GM12872 (cell line): ENCODE data around the gene HTR1D.

ENCODE experiments used
- TF ChIP-seq, protein P1 (sequence below): IDR thresholded peaks from 3 replicates; pipeline ENCODE4 v1.5.1; 2011; ENCODE audit warnings: low read depth, mild to moderate bottlenecking, low read length, moderate library complexity; ENCODE audit not compliant: insufficient read depth

The HTR1D gene

DNA sequence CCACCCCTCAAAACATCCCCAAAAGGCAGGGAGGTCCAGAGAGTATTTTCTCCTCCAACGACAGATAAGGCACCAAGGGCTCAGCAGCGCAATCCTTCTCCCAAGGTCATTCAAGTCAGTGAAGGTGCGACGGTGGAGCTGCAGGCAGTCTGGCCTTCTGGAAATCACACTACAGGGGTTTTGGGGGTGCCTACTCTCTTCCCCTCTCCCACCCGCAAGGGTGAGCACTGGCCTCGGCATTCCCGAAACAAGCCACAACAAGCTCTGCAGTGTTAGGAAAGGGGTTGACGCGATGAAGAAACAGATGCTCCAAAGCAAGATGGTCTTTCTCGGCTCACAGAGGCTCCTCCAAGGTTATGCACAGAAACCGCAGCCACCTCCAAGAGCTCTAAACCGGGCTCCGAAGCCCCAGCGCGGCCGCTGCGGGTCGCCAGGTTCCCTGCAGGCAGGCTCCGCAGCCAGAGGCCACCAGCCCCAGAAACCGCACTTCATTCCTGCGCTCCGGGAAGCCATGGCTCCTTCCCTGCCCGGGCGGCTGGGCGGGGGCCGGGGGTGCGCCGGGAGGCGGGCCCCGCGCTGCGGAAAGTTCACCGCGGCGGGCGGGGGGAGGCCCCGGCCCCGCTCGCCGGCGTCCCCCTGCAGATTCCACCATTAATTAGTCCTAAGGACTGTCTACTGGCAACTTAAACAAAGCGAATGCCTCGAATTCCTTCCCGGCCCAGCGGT lies 49.8 kb downstream of the HTR1D start:
- TF ChIP-seq, protein P1, sequence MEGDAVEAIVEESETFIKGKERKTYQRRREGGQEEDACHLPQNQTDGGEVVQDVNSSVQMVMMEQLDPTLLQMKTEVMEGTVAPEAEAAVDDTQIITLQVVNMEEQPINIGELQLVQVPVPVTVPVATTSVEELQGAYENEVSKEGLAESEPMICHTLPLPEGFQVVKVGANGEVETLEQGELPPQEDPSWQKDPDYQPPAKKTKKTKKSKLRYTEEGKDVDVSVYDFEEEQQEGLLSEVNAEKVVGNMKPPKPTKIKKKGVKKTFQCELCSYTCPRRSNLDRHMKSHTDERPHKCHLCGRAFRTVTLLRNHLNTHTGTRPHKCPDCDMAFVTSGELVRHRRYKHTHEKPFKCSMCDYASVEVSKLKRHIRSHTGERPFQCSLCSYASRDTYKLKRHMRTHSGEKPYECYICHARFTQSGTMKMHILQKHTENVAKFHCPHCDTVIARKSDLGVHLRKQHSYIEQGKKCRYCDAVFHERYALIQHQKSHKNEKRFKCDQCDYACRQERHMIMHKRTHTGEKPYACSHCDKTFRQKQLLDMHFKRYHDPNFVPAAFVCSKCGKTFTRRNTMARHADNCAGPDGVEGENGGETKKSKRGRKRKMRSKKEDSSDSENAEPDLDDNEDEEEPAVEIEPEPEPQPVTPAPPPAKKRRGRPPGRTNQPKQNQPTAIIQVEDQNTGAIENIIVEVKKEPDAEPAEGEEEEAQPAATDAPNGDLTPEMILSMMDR, result no peak

DNA sequence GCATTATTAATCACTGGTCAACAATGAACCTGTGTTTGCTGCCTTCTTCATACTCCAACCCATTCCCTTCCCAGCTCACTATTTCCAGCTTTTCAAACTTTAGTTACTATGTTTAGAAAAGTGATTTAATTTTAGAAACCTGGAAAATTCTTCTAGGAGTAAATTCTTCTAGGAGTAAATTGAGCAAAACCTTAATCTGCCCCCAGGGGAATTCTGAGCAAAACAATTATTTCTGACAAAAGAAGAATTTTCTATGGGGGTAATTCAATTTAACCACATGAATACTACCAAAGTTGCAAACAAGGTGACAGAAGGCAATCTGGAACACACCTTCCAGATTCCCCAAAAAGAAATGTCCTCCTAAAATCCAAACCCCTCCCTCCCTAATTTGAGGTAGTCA lies 50.4 kb downstream of the HTR1D start:
- TF ChIP-seq, protein P1, result no peak

DNA sequence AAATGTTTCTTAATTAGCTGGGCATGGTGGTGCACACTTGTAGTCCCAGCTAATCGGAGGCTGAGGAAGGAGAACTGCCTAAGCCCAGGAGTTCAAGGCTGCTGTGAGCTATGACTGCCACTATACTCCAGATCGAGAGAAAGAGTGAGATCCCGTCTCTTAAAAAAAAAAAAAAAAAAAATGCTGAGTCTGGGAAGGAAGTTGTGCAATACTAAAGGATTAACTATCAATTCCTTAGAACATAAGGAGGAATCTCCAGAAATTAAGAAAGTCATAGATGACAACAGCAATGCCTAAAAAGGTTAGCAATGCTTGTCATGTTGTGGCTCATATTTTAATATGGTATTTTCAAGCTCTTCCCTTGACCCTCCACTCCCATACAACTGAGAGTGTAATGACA lies 53.9 kb downstream of the HTR1D start:
- TF ChIP-seq, protein P1, result no peak

DNA sequence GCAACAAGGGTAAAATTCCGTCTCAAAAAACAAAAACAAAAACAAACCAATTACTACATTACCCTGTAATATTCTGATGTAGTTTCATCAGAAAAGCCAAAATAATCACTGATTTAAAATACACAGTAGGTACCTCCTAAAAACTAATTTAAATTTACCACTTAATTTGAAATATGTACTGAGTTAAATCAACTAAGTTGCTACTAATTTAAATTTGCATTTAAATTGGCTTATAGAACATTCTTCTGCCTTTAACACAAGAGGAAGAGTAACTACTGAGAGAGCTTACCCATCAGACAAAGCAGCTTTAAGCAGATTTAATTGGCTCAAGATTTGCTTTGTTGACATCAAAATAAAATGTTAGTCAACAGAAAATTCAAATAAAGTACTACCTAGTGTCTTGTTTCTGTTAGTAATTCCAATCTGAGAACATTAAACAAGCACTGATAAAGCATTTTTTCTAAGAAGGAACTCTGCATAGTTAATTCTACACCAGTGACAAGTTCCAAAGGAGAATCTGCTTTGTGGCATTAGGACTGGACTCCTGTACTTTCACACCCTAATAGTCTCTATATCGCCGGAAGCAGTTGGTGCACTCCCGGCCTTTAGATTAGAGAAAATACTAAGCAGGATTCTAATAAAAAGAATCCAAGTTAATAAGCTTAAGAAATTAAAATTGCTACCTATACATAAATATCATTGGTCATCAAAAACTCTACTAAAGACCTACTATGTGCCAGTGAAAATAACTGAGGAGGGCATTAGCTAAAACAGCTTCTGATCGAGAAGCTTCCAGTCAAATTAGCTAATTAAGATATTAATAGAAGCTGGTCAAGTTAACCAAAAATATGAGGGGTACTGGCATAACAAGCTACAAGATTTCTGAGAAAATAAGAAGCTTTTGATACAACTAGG lies 57.1 kb downstream of the HTR1D start:
- TF ChIP-seq, protein P1, result no peak

DNA sequence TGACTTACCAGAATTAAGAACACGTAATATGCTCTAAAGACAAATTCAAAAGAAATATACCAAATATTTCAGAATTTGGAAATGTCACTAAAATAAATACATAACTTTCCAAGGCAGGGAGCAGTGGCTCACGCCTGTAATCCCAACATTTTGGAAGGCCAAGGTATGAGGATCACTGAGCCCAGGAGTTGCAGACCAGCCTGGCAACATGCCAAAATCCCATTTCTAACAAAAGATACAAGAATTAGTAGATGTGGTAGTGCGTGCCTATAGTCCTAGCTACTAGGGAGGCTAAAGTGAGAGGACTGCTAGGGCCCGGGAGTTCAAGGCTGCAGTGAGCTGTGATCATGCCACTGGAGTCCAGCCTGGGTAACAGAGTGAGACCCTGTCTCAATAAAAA lies 60.4 kb downstream of the HTR1D start:
- TF ChIP-seq, protein P1, result no peak

DNA sequence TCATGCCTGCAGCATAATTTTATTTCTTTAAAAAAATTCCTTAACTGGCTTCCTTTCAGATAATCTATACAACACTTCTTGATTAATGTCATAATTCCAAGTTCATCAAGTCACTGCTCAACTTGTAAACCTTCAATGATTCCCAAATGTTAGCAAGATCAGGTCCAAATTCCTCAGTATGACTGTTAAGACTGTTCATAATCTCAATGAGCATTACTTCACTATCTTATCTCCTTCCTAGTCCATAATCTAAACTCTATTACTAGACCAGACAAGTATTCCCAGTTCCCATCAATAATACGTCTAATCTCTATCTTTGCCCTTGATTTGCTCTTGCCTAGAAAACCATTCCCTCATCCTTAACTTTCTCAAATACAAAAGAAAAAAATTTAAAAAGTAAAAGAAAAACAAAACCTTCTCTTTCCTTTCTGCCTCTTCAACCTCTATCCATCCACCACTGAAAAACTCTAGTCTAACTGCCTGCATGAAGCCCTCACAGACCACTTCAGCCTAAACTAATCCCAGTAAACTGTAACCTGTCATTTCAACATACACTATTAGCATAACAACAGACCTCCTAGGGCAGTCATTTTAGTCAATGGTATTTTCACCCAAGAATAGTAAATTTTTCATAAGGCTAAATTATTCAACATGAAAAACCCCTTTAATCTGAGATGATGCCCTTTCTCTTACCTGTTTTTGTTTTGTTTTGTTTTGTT lies 64.2 kb downstream of the HTR1D start:
- TF ChIP-seq, protein P1, result no peak

DNA sequence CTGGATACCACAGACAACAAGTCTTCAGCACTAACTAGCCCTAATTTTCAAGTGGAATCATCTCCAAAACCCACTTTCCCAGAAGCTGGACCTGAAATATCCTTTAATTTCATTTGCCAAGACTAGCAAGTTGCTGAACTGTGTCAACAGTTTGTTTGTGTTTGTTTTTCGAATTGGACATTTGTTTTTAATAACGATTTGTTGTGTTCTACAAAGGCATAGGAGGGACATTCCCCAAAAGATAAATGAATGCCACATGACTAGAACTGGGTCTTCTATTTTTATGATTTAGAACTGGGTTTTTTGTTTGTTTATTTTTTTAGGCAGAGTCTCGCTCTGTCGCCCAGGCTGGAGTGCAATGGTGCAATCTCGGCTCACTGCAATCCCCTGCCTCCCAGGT lies 66.6 kb downstream of the HTR1D start:
- TF ChIP-seq, protein P1, result no peak
